Measurements from ENCODE around the gene CEBPG. TPM values are rescaled to one million over a fixed set of nuclear protein-coding genes. Genes with fewer than 3 reads are reported as not detected.
A peak's percentile ranks its signal among the peaks of the same experiment; 100 is the strongest.

The CEBPG gene
- total RNA-seq, 1 donor from 2014 or later: 20.7 TPM

DNA sequence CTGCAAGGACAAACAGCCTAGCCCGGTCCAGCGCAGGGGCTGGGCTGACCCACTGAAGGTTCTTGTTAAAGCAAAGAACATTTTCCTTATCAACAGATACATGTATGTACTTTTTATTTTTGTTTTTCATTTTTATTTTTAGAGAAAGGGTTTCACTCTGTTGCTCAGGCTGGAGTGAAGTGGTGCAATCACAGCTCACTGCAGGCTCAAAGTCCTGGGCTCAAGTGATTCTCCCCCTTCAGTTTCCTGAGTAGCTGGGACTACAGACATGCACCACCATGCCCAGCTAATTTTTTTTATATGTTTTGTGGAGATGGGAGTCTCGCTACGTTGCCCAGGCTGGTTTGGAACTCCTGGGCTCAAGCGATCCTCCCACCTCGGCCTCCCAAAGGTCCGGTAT is 47.9 kb downstream of the CEBPG start:
- DNase-seq (ENCODE audit: low spot score): no peak
- Mint-ChIP-seq H3K27me3 (ENCODE audit: unreplicated experiment) (no peaks in the 10 kb centered on the region), H3K4me3 (ENCODE audit: unreplicated experiment) (no peak overlapping the region), H3K36me3 (ENCODE audit: low read depth, unreplicated experiment) (no peaks in the 10 kb centered on the region), H3K9me3 (ENCODE audit: unreplicated experiment) (no peaks in the 10 kb centered on the region), H3K4me1 (ENCODE audit: unreplicated experiment) (no peaks in the 10 kb centered on the region), H3K27ac (ENCODE audit: unreplicated experiment) (no peak overlapping the region)
- TF ChIP-seq, protein P1, sequence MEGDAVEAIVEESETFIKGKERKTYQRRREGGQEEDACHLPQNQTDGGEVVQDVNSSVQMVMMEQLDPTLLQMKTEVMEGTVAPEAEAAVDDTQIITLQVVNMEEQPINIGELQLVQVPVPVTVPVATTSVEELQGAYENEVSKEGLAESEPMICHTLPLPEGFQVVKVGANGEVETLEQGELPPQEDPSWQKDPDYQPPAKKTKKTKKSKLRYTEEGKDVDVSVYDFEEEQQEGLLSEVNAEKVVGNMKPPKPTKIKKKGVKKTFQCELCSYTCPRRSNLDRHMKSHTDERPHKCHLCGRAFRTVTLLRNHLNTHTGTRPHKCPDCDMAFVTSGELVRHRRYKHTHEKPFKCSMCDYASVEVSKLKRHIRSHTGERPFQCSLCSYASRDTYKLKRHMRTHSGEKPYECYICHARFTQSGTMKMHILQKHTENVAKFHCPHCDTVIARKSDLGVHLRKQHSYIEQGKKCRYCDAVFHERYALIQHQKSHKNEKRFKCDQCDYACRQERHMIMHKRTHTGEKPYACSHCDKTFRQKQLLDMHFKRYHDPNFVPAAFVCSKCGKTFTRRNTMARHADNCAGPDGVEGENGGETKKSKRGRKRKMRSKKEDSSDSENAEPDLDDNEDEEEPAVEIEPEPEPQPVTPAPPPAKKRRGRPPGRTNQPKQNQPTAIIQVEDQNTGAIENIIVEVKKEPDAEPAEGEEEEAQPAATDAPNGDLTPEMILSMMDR (IDR thresholded peaks at IDR 0.05; ENCODE audit: unreplicated experiment): no peak

DNA sequence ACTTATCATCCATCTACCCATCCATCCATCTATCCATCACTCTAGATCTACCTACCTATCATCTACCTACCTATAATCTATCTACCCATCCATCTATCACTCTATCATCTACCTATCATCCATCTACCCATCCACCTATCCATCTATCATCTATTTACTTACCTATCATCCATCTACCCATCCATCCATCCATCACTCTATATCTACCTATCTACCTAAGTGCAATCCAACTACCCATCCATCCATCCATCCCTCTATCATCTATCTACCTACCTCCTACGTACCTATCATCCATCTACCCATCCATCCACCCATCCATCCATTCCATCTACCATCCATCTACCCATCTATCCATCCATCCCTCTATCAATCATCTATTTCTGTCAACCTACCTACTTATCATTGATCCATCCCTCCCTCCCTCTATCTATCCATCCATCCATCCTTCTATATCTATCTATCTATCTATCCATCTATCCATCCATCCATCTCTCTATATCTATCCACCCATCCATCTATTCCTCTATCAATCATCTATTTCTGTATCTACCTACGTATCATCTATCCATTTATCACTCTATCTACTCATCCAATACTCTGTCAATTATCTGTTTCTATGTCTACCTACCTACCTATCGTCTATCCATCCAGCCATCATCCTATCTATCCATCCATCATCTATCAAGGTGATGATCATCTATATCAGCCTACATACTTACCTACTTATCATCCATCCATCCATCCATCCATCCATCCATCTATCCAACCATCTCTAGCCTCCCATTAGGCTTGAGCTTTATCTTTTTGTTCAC is 49.1 kb downstream of the CEBPG start:
- H3K4me3 Mint-ChIP-seq (ENCODE audit: unreplicated experiment): no peak overlapping the region
- no peaks in the 10 kb centered on the region for H3K27me3 Mint-ChIP-seq (ENCODE audit: unreplicated experiment)
- H3K27ac Mint-ChIP-seq (ENCODE audit: unreplicated experiment): no peak overlapping the region

DNA sequence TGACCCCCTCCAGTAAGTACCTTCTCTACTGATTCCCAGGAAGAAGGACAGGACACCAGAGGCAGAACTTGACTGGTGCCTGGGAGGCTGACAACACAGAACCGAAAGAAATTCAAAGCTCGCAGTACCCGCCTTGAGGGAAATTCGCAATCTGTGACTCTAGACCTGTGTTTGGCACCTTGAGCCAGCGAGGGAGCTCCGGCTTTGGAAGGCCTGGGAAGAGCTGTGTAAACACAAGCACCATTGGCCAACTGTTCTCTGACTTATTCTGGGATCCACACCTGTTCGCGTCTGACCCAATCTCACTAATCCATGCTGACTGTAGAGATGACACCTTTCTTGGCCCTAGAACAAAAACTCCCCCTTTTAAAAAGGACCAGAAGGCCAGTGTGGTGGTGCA is 50.7 kb downstream of the CEBPG start:
- H3K27me3 Mint-ChIP-seq (ENCODE audit: unreplicated experiment): no peaks in the 10 kb centered on the region
- DNase-seq (ENCODE audit: low spot score): no peak
- no peaks in the 10 kb centered on the region for H3K4me1 Mint-ChIP-seq (ENCODE audit: unreplicated experiment)
- no peaks in the 10 kb centered on the region for H3K9me3 Mint-ChIP-seq (ENCODE audit: unreplicated experiment)
- TF ChIP-seq, protein P1 (IDR thresholded peaks at IDR 0.05; ENCODE audit: unreplicated experiment): no peak
- H3K4me3 Mint-ChIP-seq (ENCODE audit: unreplicated experiment): peak overlapping the region; percentile 6
- no peaks in the 10 kb centered on the region for H3K36me3 Mint-ChIP-seq (ENCODE audit: low read depth, unreplicated experiment)
- no peak overlapping the region for H3K27ac Mint-ChIP-seq (ENCODE audit: unreplicated experiment)

More for the DNA sequence above, 49.1 kb downstream of the CEBPG start:
- H3K4me1 Mint-ChIP-seq (ENCODE audit: unreplicated experiment): no peaks in the 10 kb centered on the region
- no peak for DNase-seq (ENCODE audit: low spot score)
- TF ChIP-seq, protein P1 (IDR thresholded peaks at IDR 0.05; ENCODE audit: unreplicated experiment): no peak
- H3K9me3 Mint-ChIP-seq (ENCODE audit: unreplicated experiment): no peaks in the 10 kb centered on the region
- no peaks in the 10 kb centered on the region for H3K36me3 Mint-ChIP-seq (ENCODE audit: low read depth, unreplicated experiment)

DNA sequence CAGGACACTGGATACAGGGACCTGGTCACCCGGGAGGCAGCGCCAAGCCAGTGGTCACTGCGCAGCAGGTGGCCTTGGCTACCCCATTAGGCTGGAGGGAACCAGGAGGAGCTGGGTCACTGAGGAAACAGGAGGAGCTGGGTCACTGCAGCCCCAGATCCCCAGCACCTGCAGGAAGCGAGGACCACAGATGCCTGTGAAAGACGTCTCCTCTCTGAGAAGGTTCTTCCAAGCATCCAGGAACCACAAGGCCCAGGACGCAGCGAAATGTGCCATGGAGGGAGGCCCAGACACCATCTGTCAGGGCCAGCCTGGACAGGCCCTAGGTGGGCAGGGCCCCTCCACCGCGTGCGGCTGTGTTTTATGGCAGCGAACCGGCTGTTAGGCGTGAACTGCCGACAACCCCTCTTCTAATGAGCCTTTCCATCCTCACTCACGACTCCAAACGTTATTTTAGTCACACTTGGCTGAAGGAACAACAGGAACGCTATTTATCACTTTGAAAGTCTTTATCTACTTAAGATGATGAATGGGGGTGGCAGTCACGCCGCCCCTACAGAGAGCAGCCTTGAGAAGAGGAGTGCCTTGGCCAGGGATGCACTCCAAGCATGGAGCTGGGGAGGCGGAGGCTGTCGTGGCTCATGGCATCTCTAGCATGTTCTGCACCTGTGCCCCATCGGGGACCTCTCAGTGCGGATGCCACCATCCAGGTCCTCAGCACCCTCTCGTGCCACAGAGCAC is 53.3 kb downstream of the CEBPG start:
- H3K4me1 Mint-ChIP-seq (ENCODE audit: unreplicated experiment): peaks cover 5% of the 10 kb centered on the region
- TF ChIP-seq, protein P1 (IDR thresholded peaks at IDR 0.05; ENCODE audit: unreplicated experiment): no peak
- no peaks in the 10 kb centered on the region for H3K9me3 Mint-ChIP-seq (ENCODE audit: unreplicated experiment)
- H3K36me3 Mint-ChIP-seq (ENCODE audit: low read depth, unreplicated experiment): no peaks in the 10 kb centered on the region
- no peak overlapping the region for H3K4me3 Mint-ChIP-seq (ENCODE audit: unreplicated experiment)
- peaks cover 2% of the 10 kb centered on the region for H3K27me3 Mint-ChIP-seq (ENCODE audit: unreplicated experiment)
- DNase-seq (ENCODE audit: low spot score): no peak
- H3K27ac Mint-ChIP-seq (ENCODE audit: unreplicated experiment): no peak overlapping the region

All from endothelial cell (in vitro differentiated cells).